T follicular helper cell (primary cell): ENCODE measurements around the gene SDK2.

Source experiments
- DNase-seq: peaks from one replicate; pipeline ENCODE4 v3.0.0-alpha.2; 2020; ENCODE audit warnings: low read depth

Gene SDK2

DNA sequence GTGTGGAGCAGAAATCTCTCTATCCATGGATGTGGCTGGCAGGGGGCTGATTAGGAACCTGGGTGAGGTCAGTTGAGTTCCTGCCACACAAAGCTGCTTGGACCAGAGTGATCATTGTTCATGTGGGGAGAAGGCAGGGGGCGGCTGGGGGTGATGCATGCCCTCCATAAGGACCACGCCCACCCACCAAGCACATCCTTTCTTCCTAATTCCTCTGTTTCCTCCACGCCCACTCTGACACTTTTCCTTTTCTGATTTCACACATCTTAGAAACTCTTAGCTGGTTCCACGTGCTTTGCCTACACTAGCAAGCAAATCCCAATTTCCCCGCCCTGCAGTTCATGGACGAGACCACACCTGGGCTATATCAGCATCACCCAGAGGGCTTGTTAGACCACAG, 108.5 kb downstream of the SDK2 start:
- no peak for DNase-seq

DNA sequence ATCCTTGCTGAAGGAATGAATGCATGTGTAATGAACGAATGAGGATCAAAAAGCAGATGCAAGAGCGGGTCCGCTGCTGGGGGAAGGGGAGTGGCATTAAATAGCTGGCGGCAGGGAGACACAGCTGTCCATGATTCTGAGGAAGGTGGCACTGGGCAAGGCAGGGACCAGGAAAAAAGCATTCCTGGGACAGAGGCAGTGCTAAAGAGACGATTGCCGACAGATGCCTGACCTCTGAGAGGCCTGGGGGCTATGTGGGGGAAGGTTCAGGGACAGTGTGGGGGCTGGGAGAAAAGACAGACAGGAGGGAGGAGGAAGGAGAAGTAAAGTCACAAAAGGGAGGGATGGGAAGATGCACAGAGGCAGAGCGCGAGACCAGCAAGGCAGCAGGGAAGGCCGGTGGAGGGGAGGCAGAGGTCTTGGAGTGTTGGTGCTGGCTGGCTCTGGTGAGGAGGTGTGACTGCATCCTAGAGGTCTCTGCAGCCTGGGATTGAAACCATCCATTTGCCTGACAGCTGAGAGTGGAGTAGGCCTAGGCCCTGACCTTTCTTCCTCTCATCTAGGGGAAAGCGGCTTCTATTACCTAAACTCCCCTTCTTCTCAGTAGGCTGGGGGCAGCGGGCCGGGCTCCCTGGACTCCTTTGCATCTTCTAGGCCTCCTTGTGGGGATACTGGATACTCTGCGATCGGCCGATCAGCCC, 109.9 kb downstream of the SDK2 start:
- DNase-seq, result no peak

DNA sequence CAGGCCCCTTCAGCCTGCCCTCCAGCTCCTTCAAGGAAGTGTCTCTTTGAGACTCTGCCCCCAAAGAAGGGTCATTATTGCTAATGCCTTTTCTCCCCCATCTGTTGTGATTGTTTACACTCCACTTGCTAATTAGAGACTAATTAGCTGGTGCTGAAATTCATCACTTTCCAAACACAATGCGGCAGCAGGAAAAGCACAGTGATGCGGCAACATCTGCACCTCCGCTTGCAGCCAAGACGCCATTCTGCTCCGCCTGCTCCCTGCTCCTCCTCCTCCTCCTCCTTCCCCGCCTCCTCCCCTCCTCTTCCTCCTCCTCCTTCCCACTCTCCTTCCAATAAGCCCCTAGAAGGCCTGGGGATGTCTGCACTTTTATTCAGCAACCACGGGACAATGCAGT, 110.5 kb downstream of the SDK2 start:
- DNase-seq, result no peak

DNA sequence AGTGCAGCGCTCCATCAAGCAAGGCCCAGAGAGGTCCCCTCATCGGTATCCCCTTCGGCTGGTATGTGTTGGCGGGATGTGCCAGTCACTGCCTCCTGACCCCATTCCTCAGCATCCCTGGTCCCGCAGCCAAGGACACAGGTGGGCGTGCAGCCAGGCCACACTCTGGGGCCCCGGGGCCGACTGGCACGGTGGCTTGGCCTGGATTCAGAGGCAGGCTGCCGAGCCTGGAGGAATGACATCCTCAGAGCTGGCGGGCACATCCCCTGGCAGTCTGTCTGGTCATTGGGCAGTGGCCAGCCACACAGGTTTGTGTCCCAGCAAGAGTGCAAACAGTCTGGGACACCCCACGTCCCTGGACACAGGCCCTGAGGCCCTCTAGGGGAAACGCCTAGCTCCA, 111.1 kb downstream of the SDK2 start:
- no peak for DNase-seq

DNA sequence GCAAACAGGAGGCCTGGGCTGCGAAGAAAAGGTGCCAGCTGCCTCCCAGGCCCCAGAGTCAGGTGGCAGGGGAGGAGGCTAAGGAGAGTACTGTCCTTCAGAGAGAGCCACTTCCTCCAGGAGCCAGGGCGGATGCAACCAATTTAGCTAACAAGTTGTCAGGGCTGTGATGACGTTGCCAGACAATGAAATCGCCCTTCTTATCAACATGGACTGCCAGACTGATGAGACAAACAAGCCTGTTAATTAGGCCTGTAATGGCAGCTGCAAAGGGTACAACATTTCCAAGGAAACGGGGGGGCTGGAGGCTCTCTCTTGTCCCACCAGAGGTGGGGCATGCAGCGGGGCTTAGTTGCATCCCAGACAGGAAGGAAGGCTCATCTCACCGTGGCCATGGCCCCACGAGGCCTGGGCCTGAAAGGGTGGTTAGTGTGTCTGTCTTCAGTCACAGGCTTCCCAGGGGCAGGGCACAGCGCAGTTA, 111.8 kb downstream of the SDK2 start:
- DNase-seq, result no peak

DNA sequence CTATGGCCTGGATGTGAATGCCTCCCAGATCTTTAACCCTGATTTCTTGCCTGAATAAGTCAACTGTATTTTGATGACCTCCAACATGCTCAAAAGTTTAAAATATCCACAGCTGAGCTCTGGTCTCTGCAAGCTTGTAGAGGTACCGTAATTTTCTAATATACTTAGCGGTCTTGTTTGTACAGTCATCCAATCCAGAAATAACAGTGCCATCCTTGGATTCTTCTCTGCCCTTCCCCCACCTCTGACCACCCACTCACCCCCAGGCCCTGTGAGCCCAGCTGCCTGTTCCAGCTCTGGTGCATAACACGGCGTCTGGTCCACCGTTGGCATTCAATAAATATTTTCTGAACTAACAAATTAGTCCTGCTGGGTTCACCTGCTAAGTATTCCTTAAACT, 113.1 kb downstream of the SDK2 start:
- no peak for DNase-seq

DNA sequence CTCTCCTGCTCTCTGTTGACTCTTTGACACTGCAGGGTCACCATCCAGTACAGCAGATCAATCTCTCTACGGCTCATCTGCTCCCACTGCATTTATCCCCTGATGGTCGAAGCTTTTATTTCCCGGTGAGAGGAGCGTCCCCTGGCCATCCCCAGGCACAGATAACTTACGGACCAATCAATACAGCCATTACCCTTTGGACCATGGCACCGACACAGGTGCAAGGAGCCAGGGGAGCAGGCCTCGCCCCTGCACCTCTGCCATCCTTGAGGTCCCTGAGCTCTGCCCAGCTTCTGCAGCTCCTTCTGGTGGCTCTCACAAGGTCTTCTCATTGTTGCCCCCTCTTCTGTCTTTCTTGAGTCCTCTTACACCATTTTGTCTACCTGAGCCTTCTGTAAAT, 115.6 kb downstream of the SDK2 start:
- DNase-seq, result no peak

DNA sequence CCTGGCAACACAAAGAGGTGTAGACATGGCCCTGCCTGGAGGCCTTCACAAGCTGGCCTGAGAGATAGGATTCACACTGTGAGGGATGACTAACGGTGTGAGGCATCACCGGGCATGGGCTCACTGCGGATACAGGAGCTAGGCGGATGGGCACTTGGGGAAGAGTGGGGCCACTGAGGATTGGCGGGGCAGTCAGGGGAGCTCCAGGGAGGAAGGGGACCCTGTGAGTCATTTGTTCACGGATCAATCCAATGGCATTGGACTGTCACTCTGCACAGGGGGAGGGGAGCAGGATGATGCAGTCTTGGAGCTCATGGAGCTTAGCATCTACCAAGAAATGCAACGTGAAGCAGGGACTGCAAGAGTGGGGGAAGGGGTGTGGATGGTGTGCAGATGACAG, 117.3 kb downstream of the SDK2 start:
- no peak for DNase-seq

DNA sequence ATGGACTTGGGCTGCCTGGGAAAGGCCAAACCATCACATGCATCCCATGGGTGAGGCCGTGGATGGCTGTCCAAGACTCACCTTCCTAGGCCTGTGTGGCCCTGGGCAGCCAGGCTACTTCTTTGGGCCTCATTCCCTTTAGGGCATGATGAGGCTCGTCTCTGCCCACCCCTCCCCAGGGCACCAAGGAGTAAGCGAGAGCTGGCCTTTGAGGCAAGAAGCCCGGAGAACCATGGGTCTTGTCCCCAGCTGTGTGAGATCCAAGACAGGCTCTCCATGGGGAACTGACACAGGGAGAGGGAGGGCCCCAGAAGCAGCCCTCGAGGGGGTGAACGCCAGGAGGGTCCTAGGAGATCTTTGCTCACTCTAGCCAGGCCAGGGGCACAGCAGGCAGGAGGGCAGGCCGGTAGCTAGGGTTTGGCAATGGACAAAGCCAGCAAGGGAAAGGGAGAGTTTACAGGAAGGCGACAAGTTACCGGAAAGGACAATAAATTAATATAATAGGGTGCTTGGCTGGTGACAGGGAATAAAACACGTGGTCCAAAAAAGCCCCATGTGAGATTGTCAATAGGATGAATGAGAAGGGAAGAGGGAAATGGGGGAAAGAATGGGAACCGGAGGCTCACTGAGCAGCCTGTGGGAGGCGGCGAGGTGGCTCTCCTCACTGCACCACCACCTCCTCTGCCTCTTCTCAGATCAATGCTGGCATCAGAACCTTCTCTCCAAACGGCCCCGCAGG, 119.1 kb downstream of the SDK2 start:
- DNase-seq, result no peak

DNA sequence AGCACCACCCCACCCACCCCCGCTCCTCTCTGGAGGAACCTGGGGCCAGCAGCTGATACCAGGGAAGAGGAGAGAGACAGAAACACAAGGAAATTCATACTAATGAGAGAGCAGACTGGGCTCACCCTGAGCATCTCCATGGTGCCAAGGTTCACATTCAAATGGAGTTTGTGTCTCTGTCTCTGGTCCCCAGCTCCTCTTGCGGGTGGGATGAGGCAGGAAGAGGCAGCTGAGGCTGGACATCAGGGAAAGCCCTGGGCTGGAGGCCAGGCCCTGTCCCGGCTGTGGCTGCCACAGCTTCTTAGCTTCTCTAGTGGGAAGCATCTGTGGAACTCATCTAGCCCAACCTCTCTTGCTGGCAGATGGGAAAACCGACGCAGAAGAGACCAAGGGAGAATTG, 121.5 kb downstream of the SDK2 start:
- no peak for DNase-seq

DNA sequence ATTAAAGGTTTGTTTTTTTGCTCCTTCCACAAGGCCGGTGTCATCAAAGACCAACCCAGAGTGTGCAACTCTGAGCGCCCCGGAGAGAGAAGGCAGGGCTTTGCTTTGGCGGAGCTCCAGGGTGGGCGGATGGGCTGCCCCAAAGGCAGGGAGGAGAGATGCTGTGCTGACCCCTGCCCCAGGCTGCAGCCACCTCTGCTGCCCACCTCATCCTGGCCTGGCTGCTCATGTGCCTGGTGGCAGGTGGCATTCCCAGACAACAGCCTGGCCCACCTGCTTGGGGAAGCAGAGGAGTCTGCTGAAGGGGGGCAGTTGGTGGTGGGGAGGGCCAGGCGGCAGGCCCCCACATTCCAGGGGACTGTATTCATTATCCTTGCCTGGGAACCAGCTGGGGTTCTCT, 122.1 kb downstream of the SDK2 start:
- DNase-seq, result no peak

DNA sequence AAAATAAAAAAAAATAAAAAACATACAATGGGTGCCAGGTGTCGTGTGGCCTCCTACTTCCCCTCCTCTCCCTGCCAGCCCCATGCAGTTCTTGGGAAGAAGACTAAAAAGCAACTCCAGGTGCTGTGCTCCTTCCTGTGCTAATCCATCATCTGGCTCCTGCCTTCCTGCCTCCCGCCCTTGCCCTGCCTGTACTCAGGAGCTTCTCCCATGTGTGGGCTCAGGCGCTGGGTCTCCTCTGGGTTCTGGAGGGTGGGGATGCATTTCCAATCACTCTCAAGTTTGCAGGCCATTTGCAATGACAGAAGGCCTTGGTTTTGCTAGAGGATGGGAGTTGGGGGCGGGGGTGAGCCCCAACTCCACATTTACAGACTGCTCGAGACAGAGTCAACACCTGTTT, 122.9 kb downstream of the SDK2 start:
- no peak for DNase-seq

DNA sequence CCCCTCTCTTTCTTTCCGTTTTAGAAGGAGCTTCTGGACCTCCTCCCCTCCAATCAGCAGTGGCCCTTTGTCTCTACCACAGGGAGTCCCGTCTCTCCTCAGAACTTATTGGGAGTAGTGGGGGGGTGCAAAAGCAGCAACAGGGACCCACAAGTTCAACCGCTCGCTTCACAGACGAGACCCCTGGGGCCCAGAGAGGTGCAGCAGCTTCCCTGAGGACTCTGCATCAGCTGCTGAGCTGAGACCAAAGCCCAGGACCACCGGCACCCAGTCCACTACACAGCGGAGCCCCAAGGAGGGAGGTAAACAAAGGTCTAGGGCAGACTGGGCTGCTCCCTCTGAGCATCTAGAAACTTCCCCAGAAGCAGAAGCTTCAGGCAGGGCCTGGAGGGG, 123.9 kb downstream of the SDK2 start:
- no peak for DNase-seq

DNA sequence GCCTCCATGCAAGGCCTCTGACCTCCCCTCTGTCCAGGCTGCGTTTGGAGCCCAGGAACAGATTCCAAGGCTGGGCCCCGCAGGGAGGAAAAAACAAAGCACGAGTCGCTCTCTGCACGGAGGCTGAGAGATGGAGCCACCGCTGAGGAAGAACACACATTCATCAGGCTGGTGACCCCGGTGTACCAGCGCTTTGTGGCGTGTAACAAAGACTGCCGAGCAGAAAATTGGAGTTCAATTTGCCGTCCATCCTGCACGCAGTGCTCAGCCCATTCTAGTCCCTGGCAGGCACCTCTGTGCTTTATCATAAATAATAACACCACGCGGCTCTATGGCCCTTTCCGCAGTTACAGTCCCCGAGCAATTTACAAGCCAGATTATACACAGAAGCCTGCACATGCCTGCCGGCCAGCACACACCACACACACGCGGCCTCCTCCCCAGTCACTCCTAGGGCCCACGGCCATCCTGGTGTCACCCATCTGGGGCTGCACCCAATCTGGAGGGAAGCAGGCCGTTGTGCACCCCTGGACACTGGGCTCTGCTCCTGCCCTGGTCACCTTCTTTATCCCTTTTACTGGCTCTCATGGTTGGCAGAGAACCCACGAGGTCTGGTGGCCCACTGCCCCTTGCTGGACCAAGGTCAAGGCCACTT, 124.4 kb downstream of the SDK2 start:
- DNase-seq, result no peak

DNA sequence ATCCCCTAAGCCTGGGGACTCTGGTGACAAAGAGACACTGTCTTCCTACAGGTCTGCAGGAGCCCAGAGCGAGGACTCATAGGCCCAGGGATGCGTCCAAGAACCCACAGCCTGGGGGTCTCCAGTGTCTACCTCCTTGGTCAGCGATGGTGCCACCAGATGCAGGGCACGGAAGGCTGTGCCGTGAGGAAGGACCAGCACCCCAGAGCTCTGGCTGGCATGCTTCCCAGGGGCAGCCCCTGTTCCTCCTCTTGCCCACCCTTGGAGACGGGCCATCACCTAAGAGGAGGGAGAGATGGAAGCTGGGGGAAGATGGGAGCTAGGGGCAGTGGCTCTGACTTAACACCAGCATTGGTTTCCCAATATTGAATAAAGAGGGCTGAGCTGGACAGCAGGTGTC, 125.2 kb downstream of the SDK2 start:
- DNase-seq, result no peak

DNA sequence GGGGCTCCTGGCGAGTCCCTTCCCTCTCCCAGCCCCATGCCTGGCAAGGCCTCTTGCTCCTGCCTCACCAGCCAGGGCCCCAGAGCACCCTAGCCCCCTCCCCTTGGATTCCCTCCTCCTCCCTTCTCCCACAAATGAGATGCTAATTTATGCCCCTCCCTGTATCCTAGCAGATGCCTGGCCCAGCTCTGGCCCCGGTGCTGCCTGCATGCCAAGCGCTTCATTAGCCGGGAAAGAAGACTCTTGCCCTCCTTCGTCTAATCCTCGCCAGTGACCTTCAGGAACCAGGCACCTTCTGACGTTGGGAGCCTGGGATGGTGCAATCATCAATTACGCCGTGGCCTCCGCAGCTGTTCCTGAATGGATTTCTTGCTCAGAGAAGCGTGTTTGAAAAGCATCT, 127.8 kb downstream of the SDK2 start:
- DNase-seq, result no peak

DNA sequence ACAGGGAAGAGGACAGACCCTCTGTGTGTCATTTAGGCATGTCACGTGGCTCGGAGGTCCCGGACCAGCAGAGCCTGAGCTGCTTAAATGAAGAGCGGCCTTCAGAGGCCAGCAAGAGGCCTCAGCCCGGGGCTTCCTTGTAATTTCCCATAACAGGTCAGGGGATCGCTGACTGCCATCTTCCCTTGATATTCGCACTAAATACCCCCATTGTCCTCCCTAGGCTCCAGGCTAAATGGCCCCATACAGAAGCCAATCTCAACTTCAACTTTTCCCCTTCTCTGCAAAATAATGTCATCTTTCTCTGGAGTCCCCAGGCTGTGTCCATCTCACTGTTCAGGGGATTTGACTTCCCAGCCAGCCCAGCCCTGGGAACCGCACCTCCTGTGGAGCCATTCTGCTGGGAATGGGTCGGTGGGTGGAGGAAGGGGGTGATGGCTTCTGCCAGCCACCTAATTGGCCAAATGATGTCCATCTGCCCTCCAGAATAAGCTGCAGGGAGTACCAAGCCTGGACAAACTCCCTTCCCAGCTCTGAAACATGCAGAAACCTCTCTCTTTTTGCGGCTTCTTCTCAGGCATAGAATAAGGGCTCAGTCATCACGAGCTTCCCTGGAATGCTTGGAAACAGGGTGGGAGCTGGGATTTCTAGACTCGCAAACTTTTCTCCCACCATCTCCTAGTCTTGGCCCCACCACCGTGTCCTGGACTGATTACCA, 129.9 kb downstream of the SDK2 start:
- DNase-seq, result no peak

DNA sequence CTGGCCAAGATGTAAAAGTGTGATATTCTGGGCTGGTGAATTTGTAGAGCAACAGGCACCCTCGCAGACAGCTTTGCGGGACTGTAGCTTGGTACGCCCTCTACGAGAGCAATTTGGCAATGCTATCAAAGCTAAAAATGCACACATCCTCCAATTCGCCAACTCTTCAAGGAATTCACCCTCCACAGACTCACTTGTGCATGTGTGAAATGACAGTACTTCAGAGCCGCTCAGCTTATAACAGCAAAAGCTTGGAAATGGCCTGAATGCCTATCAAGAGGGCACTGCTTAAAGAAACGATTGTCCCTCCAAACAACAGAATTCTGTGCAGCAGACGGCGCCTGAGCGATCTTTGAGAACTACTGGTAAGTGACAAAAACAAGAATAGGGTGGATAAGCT, 130.8 kb downstream of the SDK2 start:
- no peak for DNase-seq

DNA sequence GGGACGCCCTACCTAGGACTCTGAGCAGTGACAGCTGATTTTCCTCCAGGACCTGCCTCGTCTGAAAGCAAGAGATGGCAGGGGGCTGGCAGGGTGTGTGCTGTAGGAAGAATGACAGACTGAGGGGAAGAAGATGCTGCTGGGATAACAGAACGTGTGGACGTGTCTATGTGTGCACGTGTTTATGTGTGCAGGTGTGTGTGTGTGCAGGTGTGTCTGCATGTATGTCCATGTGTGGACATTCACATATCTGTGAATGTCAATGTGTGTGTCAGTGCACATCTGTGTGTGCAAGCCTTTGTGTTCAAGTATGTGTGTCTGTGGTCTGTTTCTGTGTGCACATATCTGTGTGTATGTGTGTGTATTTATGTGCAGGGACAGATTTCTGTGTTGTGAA, 132.5 kb downstream of the SDK2 start:
- no peak for DNase-seq

DNA sequence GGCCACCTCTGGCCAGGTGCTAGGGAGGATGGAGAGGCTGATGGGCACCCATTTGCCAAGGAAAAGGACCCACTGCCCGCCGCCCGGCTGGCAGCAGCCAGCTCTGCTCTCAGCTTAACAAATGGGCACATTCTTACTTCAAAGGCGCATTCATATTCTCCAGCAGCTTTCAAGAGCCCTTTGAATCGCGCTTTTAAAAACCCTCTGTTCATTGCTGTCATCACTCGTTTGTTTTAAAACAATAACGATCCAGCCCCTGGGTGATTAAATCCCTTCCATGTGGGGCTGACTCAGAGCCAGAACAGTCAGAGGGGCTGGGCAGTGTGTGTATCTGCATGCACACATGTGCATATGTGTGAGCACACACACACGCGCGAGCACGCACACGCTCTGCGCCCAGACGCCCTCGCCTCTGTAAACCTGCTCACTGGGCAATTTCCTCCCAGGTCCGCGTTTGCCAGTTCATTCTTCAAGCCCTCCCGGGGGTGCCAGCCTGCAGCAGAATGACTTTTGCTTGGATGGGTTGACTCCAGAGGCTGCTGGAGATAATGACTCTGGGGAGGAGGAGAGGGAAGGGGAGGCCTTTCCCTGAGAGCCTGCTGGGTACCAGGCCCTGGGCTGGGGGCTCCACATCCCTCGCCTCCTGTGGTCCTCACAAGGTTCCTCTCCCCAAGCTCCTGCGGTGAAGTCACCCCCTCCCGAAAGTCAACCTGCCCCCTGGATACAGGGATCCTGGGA, 133.1 kb downstream of the SDK2 start:
- no peak for DNase-seq

DNA sequence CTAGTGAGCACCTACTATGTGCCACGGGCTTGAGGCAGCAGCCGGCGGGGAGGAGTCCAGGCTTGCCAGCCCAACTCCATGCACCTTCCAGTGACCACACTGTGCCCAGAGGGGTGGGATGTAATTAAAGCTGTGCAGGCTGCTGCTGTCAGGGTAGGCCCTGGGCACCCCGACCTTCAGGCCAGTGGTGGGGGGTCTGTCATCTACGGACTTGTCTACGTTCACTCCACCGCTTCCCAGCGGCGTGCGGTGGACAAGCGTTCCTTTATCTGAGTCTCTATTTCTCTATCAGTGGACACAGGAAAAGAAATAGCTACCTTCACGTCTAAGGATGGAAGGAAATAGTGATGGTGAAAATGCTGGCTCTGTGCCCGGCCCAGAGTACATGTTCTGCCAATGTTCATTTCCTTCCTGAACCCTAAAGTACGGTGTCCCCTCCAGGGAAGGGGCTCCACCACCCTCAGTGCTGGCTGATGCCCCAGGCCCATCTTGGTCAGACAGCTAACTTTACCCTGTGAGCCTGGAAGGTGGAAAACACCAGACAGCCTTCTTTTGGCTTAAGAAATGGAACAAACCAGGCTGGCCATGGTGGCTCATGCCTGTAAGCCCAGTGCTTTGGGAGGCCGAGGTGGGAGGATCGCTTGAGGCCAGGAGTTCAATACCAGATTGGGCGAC, 135.2 kb downstream of the SDK2 start:
- DNase-seq, result no peak
